Astrocyte of the spinal cord (primary cell): ENCODE measurements around the gene SYDE1.

Experiments
- DNase-seq: peaks from one replicate; pipeline ENCODE4 v3.0.0; 2011; ENCODE audit warnings: low read depth, low spot score
- H3K4me3 ChIP-seq: 2 replicates; pipeline ENCODE4 v1.5.1; 2011; ENCODE audit warnings: low read depth, mild to moderate bottlenecking, low read length, moderate library complexity
- in situ Hi-C: cut with HindIII; loops from 2 replicates; pipeline ENCODE4 v1.10.0; 2017; ENCODE audit warnings: low sequenced_read_pairs
- TF ChIP-seq, protein P1 (sequence below): IDR thresholded peaks from 2 replicates; pipeline ENCODE4 v1.5.1; 2012; ENCODE audit warnings: low read depth, mild to moderate bottlenecking, low read length, inconsistent platforms

SYDE1 gene

DNA sequence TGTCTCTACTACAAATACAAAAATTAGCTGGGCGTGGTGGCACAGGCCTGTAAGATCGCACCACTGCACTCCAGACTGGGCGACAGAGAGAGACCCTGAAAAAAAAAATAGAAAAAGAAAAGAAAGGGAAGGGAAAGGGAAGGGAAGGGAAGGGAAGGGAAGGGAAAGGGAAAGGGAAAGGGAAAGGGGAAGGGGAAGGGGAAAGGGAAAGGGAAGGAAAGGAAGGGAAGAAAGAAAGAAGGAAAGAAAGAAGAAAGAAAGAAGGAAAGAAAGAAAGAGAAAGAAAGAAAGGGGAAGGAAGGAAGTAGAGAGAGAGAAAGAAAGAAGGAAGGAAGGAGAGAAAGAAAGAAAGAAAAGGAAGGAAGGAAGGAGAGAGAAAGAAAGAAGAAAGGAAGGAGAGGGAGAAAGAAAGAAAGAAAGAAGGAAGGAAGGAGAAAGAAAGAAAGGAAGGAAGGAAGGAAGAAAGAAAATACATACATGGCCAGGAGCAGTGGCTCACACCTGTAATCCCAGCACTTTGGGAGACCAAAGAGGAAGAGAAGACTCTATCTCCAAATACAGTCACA is 8.1 kb upstream of the SYDE1 start:
- no peak for DNase-seq

DNA sequence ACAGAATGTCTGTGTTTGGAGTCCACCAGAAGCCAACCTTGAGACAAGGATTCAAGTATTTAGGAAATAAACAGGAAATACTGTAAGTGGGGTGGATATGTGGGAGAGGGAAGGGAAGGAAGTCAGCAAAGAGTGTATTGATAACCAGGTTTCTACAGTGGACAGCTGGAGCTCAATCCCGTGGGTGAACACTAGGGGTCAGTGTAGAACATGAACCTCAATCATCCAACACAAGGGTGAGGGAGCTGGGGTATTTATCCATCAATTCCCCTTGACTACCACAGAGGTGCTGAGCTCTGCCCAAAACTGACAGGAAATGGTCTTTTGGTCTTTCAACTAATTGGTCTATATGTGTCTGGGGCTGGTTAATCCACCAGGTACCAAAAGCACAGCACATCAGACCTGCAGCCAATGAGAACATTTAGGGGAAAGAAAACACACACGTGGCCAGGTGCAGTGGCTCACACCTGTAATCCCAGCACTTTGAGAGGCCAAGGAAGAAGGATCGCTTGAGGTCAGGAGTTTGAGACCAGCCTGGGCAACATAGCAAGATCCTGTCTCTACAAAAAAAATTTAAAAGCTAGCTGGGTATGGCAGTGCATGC is 5.6 kb upstream of the SYDE1 start:
- TF ChIP-seq, protein P1, sequence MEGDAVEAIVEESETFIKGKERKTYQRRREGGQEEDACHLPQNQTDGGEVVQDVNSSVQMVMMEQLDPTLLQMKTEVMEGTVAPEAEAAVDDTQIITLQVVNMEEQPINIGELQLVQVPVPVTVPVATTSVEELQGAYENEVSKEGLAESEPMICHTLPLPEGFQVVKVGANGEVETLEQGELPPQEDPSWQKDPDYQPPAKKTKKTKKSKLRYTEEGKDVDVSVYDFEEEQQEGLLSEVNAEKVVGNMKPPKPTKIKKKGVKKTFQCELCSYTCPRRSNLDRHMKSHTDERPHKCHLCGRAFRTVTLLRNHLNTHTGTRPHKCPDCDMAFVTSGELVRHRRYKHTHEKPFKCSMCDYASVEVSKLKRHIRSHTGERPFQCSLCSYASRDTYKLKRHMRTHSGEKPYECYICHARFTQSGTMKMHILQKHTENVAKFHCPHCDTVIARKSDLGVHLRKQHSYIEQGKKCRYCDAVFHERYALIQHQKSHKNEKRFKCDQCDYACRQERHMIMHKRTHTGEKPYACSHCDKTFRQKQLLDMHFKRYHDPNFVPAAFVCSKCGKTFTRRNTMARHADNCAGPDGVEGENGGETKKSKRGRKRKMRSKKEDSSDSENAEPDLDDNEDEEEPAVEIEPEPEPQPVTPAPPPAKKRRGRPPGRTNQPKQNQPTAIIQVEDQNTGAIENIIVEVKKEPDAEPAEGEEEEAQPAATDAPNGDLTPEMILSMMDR: peak; percentile 79
- peak; percentile 39 for DNase-seq
- in situ Hi-C loops: no loop called here
- H3K4me3 ChIP-seq: no peak overlapping the region

More for the DNA sequence above, 8.1 kb upstream of the SYDE1 start:
- TF ChIP-seq, protein P1: no peak
- no peak overlapping the region for H3K4me3 ChIP-seq
- in situ Hi-C loops: no loop called here

DNA sequence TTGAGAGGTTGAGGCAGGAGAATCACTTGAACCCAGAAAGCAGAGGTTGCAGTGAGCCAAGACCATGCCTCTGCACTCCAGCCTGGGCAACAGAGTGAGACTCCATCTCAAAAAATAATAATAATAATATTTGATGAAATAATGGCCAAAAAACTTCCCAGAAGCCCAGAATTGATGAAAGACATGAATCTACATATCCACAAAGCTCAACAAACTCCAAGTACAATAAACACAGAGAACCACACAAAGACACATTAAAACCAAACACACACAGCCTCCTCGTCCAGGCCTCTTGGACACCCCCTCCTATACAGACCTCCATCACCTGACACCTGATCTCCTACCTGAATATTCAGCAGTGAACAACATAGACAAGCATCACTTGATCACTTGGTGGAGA is 3.2 kb upstream of the SYDE1 start:
- in situ Hi-C loops: no loop called here
- TF ChIP-seq, protein P1: no peak
- DNase-seq: no peak
- no peak overlapping the region for H3K4me3 ChIP-seq

DNA sequence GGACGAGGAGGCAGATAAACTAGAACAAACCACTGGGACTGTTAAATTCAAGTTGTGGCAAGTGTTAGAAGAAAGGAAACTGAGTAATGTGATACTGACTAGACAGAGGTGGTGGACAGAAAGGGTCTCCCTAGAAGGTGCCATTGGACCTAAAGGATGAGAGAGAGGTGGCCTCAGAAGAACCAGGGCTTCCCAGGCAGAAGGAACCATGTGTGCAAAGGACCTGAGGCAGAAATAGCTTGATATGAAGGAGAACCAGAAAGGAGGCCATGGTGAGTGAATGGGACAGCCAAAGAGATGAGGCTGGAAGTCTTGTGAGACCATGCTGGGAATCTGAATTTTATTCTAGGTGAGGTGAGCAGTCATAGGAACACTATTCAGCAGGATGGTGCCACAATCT is 2.8 kb upstream of the SYDE1 start:
- TF ChIP-seq, protein P1: no peak

DNA sequence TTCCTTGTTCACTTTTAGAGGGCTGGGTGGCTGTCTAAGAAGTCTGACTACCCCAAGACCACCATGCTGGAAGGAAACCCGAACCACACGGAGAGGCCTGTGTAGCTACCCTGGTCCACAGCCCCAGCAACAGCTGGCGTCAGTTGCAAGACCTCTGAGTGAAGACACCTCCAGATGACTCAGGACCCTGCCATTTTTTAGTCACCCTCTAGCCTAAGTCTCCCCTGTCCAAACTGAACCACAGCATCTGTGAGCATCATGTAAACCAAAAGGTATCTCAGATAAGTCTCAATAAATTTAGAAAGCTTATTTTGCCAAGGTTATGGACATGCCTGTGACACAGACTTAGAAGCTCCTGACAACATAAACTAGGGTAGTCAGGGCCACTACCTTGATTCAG is 2.2 kb upstream of the SYDE1 start:
- TF ChIP-seq, protein P1: no peak
- in situ Hi-C loops: no loop called here
- no peak overlapping the region for H3K4me3 ChIP-seq
- DNase-seq: no peak

More for the DNA sequence above, 2.8 kb upstream of the SYDE1 start:
- in situ Hi-C loops: no loop called here
- H3K4me3 ChIP-seq: no peak overlapping the region
- DNase-seq: no peak

DNA sequence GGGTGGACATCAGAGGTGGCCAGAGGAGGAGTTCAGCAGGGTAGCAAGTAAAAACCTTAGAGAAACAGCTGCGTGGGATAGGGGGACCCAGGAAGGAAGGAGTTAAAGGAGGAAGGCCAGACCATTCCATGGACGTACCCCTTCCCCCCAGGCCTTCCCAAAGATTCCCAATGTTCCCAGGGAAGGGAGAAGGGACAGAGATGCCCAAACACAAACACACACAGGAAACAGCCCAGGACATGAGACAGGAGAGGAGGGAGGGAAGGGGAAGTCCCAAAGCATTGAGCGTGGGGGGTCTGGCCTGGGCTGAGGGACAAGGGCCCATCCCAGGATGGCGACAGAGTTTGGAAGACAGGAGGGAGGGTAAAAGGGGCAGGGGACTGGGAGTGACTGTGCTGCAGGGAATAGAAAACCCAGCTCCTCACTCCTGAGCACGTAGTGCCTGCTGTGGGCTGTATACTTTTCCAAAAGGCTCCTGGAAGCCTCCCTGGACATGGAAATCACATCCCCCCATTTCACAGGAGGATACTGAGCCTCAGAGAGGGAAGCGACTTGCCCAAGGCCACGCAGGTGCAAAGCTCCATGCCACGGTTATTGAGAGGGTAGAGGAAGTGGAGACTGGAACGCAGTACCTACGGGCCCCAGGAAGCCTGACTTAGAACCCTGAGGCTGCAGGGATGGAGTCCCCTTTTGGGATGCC is 1.1 kb downstream of the SYDE1 start:
- TF ChIP-seq, protein P1: no peak
- peak overlapping the region; percentile 77 for H3K4me3 ChIP-seq
- DNase-seq: peak; percentile 6
- in situ Hi-C loops: no loop called here
